Stimulated activated CD4-positive, alpha-beta T cell treated with anti-CD3 and anti-CD28 coated beads, Interleukin-4, amount 100 ng/mL, for 24 hours (primary cell): ENCODE measurements around the gene WWC2.

Source experiments
- DNase-seq: peaks from one replicate; pipeline ENCODE4 v3.0.0-alpha.2; 2020

WWC2 gene

DNA sequence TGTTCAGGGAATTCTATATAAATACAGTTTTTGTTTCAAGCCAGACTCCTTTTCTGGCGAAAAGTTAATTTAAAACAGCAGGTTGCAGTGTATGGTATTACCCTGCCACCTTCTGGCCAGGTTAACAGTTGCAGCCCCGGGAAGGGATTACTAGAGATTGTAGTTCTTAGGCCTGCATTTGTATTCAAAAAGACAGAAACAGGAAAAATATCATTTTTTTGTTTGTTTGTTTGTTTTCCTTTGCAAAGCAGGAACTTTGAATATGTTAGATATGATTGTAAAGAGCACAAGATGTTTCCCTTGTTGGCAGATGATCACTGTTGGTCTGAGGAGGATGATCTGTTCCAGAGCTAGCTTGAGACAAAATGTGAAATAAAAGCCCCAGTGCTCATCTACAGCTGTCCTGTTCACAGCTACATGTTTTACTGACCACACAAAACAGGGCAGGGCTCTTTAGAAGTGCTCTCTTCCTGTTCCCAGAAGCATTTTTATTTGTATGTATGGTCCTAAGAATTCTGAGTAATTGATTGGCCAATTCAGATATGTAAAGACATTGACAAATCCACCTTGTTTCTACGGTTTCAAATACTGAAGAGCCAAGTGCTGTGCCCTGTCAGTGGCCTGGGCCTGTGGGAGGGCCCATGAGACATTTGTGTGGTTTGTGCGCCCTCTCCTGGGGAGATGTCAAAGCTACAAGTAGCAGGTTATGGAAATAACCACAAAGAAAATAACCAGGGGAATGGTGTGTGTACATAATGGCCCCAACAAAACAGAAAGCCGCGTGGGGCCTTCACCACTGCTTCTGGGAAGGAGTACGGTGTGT lies 163.1 kb downstream of the WWC2 start:
- DNase-seq = peak; percentile 82

DNA sequence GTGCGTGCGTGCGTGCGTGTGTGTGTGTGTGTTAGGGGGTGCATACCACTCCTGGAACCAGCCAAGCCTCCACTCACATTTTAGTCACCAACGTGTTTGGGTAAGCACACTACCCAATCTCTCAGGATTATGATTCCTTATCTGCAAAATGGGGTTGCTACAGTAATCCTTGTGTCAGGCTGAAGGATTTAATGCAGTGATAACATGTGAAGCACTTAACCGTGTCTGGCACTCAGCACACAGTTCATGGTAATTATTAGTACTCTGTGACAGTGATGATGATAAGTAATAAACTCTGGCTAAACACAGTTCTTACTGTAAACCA lies 163.7 kb downstream of the WWC2 start:
- no peak for DNase-seq

DNA sequence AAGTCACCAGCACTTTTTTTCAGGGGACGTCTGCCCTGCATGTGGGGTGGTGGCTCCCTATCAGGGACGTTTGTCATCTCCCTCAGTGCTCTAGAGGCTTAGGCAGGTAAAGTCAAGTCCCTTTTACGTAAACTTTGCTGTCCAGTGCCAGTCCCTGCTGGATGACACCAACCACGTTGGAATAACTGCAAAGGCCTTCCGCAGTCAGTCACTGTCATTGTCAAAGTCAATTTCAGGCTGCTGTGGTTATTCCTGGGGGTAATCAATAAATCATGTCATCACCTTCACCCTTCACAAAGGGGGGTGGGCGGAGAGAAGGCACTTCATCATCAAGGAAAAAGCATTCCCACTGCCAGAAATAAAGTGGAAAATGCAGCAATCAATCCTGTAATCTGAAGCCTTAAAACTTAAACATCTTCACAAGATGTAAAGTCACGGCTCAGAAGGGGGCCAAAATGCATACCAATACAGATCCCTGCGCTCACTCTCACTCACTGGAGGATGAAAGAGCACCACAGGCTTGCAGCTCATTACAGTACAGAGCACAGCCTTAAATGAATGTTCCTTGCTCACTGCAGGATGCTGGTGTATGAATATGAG lies 164.8 kb downstream of the WWC2 start:
- no peak for DNase-seq

GRCh38 chr4:183264614-183265013 lies 165.6 kb downstream of the WWC2 start:
- DNase-seq = no peak

GRCh38 chr4:183266371-183266770 lies 167.3 kb downstream of the WWC2 start:
- no peak for DNase-seq

DNA sequence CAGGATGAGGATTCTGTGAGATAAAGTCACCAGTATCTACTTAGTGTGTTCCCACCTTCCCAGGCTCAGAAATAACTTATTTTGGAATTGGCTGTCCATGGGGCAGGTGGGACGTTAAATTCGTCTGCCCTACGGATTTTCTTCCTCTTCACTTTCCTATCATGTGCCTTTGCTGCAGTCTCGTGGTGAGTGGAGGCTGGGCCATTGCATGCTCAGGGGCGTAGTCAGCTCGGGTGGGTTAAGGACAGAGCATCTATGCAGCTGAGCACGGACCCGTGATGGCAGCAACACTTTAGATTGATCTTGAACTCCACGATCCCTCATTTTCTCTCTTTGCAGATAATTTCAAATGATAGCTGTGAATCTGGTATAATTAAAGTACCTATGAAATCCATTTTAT lies 169.5 kb downstream of the WWC2 start:
- DNase-seq = no peak

DNA sequence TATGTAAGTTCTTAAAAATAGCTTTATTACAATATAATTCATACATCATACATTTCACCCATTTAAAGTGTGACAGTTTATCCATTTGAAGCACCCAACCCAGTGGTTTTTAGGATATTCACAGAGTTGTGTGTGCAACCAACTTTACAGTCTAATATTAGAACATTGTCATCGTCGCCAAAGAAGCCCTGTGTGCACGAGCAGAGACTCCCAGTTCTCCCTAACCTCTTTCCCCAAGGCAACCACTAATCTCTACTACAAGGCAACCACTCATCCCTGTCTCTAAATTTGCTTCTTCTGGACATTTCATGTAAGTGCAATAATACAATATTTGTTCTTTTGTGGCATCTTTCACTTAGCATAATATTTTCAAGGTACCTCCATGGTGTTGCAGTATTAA lies 173.3 kb downstream of the WWC2 start:
- no peak for DNase-seq

- no peak for DNase-seq
These were observed 177.0 kb downstream of the WWC2 start for GRCh38 chr4:183276106-183276505.

DNA sequence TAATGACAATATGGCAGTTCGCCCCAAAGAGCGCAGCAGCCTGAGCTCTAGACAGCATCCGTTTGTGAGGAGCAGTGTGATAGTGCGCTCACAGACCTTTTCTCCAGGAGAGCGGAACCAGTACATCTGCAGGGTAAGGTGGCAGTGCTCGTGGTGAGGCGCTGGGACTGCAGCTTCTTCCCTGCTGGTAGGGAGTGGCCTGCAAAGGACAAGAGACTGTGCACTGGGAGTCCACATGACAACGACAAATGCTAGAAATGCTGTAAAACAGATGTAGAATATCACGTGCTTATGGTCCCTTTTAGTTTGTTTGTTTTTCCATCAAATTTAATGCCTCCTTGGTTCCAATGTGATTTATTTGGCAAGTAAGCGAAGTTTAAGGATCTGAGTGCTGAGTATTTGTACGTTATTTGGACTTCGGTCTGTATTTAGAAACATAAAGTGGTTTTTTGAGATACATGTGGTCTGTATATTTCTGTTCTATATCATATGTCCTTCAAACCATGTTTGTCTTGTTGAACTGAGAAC lies 185.3 kb downstream of the WWC2 start:
- DNase-seq = no peak

DNA sequence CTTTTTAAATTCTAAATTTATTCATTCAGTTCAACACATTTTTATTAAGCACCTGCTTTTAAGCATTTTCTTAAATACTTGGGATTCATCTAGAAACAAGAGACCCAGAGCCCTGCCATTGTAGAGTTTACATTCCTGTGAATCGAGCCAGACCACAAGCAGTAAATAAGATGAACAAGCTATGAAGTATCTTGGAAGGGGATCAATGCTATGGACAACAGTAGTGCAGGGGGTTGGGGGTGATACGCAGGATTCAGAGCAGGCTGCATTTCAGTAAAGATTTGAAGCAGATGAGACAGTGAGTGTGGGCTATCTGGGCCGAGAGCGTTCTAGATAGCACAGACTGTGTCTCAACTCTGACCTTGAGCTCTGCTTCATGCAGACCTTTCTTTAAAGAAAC lies 185.9 kb downstream of the WWC2 start:
- DNase-seq = no peak

DNA sequence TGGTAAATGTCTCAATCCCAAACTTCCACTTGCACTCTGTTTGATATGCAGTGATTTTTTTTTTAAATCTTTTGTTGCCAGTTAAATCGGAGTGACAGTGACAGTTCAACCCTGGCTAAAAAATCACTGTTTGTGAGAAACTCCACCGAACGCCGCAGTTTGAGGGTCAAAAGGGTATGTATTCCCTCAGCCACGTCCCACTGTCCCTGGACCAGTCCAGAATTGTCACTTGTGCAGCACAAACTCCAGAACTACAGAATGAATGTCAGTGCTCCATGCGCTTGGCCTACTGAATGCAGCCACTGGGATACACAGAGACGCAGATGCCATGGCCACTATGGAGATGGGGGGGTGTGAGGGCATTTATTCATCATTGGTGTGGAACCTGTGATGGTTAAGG lies 186.8 kb downstream of the WWC2 start:
- DNase-seq = no peak

- no peak for DNase-seq
These were observed 187.7 kb downstream of the WWC2 start for GRCh38 chr4:183286590-183287308.

DNA sequence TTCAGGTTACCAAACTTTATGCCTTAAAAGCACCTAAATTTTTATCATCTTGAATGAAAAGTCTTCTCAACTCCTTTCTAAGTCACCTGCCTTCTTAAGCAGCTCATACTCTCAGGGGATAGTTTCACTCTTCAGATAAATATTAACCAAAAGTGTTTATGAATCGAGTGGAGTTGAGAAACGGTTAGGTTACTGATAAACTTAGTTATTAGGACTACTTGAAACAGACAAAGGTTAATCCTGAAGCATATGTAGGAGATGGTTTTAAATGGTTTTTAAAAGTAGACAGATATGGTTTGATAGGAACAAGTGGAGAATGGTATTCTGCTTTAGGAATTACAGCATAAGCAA lies 188.2 kb downstream of the WWC2 start:
- no peak for DNase-seq

DNA sequence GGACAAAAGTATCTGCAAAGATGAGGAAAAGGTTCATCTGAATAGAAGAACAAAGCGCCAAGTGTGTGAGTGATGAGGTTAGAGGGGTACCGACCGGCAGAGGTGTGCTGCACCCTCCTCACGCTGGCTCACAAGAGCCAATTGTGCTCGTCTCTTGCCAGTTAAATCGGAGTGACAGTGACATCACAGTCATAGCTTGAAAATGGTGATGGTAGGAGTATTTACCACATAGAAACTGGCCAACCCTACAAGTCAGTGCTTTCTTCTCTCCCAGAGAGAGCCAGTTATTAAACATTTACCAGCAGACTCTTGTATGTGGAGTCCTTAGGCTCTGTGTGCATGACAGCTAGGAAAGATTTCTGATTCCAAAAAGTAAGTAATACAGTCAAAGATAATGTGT lies 188.6 kb downstream of the WWC2 start:
- no peak for DNase-seq

DNA sequence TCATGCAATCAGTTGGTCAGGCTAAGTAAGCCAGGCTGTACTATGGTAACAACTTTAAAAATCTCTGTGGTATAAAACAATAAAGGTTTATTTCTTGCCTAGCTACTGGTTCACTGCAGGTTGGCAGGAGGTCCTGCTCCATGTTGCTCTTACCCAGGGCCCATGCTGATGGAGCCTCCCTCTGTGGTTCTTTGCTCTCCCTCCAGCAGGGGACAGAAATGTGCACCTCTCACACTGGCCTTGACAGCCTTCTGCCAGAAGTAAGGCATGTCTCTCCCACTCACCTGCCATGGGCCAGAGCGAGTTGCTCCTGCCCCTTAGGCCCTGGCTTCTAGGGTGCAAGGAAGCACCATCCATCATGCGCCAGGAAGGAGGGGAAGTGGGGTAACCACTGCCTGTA lies 189.9 kb downstream of the WWC2 start:
- no peak for DNase-seq

- DNase-seq = no peak
These were observed 190.6 kb downstream of the WWC2 start for GRCh38 chr4:183289688-183290087.

DNA sequence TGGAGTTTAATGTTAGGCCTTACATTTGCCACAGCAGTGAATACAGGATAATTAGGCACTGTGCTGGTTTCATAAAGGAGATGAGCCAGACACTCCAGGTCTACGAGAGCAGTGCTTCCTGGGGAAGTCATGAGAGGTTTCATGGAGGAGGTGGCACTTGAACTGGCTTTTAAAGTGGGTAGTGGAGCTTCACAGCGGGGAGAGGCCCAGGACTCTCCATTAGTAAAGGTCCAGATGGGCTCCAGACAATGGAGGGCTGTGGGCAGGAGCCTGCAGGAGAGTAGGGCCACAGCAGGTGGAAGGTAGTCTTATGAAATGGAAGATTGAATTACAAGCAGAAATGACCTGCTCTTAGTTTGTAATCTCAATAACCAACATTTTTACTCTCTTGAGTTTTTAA lies 192.0 kb downstream of the WWC2 start:
- DNase-seq = no peak

DNA sequence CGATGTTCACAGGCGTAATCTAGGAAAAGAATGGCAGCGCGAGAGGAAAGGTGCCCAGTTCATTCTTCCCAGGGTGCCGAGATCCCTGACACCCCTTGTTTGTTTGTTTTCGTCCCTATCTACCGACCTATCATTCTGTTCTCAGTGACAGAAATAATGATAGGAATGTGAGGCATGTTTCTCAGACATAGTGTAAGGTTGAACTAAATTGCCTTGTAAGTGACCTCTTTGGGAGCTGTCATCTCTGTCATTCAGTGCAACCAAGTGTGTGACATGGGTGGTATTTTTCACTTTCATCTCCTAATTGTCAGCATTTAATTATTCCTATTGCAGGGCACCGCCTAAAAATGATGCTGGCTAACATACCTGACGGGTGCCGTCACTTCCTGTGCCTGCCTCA lies 196.7 kb downstream of the WWC2 start:
- DNase-seq = no peak

- no peak for DNase-seq
These were observed 198.6 kb downstream of the WWC2 start for GRCh38 chr4:183297675-183298074.

DNA sequence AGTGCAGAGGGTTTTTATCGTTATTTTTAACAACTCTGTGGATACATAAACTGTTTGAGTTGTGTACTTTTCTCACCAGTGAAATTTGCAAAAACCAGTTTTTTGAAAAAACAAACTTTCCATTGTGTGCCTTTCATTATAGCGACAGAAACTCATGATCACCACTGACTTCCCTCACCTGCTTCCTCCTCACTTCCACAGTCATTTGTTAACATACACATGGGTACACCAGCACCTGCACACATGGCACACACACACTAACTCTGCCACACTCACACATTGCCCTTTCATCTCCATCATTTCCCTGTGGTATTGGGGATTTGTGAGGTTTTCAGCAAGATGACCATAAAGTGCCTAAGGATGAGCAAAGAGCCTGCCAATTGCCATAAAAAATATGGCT lies 200.4 kb downstream of the WWC2 start:
- no peak for DNase-seq

- no peak for DNase-seq
These were observed 201.0 kb downstream of the WWC2 start for GRCh38 chr4:183300070-183300469.

DNA sequence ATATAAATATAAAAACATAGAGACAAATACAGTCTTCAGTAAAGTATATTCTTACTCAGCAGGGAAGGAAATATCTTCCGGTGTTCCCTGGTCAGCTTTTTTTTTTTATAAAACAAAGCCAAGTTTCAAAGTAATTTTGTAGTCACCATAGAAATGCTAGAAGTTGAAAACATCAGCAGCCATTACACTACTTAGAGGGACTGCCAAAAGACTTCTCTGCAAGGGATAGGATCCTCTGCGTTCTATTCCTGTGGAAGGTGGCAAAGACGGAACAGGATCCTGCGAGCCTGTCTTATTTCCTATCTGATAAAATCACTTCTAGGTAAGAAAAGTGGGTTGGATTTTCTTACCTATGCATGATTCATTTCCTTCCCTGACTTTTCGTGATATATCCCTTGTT lies 201.6 kb downstream of the WWC2 start:
- no peak for DNase-seq

GRCh38 chr4:183303301-183303700 lies 204.2 kb downstream of the WWC2 start:
- DNase-seq = no peak

GRCh38 chr4:183304067-183304466 lies 205.0 kb downstream of the WWC2 start:
- DNase-seq = no peak
